Gastrocnemius medialis (tissue), 4 donors: ENCODE data around the gene PXDN.
A peak's percentile ranks its signal among the peaks of the same experiment; 100 is the strongest.

ENCODE experiments used
- POLR2A ChIP-seq, 2 donors: fragments of 450-650 bp; IDR thresholded peaks; one replicate each; pipeline ENCODE4 v1.6.1; 2017; ENCODE audit warnings: antibody characterized with exemption in 2 of 2, mild to moderate bottlenecking in 2 of 2, moderate library complexity in 2 of 2
- TF ChIP-seq, protein P1 (sequence below), 5 experiments: fragments of 450-650 bp in 3 of 5; fragments of 200-600 bp in 2 of 5; sonication (generic) in 2 of 5; IDR thresholded peaks in 4 of 5; conservative IDR thresholded peaks in 1 of 5; 1 replicate in 4 of 5; 2 replicates in 1 of 5; pipeline ENCODE4 v1.5.1; 2016 to 2019; ENCODE audit warnings: antibody characterized with exemption in 5 of 5, mild to moderate bottlenecking in 3 of 5, moderate library complexity in 3 of 5

DNA sequence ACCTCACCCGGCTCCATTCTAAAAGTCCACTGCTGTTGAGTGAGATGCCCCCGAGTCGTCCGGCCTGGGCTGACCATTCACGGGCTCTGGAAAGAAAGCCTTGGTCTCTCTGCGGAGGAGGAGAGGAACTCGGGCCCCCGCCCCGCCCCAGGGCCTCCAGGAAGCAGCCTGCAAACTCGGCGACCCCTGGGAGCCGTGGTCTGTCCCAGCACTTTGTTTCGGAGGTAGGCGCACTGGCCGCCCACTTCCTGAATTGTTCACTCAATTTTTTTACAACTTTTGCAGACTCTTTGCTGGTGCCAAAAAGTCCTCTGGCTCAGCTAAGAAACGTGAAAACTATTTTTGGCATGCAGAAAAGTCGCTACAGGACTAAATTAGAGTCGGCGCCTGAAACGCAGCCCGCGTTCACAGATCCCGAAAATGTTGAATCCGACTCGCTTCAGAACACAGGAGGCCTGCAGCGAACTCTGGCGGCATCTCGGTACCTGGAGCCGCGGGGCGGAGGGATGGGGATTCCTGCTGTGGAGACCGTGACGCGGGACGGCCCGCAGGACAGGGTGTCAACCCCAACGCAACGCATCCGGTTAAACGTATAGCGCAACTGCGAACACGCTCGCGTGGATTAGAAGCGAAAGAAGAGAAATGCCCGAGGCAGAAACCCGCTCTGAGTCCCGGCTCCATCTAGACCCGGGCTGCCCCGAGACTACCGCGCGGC is 1.5 kb downstream of the PXDN start:
- TF ChIP-seq, protein P1, sequence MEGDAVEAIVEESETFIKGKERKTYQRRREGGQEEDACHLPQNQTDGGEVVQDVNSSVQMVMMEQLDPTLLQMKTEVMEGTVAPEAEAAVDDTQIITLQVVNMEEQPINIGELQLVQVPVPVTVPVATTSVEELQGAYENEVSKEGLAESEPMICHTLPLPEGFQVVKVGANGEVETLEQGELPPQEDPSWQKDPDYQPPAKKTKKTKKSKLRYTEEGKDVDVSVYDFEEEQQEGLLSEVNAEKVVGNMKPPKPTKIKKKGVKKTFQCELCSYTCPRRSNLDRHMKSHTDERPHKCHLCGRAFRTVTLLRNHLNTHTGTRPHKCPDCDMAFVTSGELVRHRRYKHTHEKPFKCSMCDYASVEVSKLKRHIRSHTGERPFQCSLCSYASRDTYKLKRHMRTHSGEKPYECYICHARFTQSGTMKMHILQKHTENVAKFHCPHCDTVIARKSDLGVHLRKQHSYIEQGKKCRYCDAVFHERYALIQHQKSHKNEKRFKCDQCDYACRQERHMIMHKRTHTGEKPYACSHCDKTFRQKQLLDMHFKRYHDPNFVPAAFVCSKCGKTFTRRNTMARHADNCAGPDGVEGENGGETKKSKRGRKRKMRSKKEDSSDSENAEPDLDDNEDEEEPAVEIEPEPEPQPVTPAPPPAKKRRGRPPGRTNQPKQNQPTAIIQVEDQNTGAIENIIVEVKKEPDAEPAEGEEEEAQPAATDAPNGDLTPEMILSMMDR (IDR thresholded peaks at IDR 0.05 in 4 of 5, conservative IDR thresholded peaks at IDR 0.05 in 1 of 5) = peak in 3 of 5 experiments; percentile 43 to 55 (median 44)
- TF ChIP-seq POLR2A (IDR thresholded peaks at IDR 0.05) = no peak
